VCaP (cell line): ENCODE results near the gene HNRNPA3.

Experiments
- H3K27ac ChIP-seq: fragments of 450-650 bp; 2 replicates; pipeline ENCODE4 v1.5.1; 2017
- TF ChIP-seq, protein P1 (sequence below): fragments of 450-650 bp; conservative IDR thresholded peaks from 2 replicates; pipeline ENCODE4 v1.5.1; 2017; ENCODE audit warnings: mild to moderate bottlenecking, moderate library complexity

Gene HNRNPA3

DNA sequence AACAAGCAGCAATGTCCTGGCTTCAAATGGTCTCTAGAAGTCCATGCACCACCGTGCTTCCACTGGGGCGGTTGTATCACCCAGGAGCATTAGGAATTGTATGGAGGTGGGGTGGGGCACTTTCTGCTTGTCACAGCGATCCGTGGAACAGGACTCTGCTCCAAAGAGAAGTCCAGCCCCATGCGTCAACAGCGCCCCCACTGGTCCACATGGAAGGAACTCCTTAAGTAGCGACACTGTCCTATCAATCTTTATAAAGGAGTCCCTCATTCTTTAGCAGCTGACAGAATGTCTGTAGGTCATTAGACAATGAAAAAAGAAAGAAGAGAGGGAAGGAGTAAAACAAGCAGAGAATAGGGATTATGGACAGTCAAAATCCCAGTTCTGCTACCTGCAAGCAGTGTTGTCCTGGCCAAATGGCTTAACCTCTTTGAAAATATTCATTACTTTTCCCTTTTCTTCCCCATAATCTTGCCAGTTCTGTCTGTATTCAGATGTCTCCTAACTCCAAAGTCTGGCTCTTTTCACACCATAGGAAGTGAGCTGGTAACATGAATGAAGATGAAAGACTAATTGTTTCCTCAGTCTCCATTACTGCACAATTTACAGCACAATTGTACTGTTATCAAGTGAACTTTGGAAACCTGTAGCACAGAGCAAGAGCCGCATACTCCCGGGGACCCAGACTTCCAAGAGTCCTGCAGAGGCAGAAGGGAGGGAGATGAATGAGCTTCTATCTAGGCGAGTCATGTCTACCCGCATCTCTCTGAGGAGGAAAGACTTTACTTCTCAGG is 42.0 kb downstream of the HNRNPA3 start:
- H3K27ac ChIP-seq: no peak overlapping the region

DNA sequence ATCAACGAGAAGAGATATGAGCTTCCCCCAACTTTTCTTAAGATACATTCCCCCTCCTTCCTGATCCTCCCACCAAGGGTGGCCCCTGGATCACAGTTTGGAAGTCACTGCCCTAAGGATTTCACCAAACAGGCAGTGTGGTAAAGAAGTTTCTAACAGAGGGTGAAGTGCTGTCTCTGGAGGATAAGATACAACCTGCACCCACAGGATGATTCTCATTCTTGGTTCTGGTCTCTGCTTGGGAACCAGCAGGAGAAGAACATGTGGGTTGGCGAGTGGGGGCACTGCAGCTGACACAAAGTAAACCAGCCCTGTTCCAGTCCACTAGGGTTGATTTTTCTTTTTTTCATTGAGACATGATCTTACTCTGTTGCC is 42.6 kb downstream of the HNRNPA3 start:
- TF ChIP-seq, protein P1, sequence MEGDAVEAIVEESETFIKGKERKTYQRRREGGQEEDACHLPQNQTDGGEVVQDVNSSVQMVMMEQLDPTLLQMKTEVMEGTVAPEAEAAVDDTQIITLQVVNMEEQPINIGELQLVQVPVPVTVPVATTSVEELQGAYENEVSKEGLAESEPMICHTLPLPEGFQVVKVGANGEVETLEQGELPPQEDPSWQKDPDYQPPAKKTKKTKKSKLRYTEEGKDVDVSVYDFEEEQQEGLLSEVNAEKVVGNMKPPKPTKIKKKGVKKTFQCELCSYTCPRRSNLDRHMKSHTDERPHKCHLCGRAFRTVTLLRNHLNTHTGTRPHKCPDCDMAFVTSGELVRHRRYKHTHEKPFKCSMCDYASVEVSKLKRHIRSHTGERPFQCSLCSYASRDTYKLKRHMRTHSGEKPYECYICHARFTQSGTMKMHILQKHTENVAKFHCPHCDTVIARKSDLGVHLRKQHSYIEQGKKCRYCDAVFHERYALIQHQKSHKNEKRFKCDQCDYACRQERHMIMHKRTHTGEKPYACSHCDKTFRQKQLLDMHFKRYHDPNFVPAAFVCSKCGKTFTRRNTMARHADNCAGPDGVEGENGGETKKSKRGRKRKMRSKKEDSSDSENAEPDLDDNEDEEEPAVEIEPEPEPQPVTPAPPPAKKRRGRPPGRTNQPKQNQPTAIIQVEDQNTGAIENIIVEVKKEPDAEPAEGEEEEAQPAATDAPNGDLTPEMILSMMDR: no peak
- H3K27ac ChIP-seq: no peak overlapping the region

More for the DNA sequence above, 42.0 kb downstream of the HNRNPA3 start:
- TF ChIP-seq, protein P1: peak; percentile 33

DNA sequence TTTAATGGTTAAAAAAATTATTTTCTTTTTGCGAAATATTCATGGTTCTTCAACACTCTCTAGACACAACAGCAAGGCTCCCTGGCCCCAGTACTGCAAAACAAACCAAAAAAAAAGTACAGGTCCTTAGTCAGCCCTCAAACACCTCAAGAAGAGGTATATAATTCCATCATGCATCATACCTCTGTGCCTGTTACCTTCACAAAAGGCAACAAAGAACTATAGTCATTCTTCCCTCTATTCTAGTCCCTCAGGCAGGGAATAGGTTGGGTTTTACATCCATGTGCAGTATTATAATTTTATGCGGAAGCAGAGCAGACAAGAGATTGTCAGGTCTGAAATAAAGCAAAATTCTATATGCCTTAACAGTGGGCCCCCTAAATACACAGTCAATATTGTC is 43.4 kb downstream of the HNRNPA3 start:
- TF ChIP-seq, protein P1: no peak
- H3K27ac ChIP-seq: no peak overlapping the region

DNA sequence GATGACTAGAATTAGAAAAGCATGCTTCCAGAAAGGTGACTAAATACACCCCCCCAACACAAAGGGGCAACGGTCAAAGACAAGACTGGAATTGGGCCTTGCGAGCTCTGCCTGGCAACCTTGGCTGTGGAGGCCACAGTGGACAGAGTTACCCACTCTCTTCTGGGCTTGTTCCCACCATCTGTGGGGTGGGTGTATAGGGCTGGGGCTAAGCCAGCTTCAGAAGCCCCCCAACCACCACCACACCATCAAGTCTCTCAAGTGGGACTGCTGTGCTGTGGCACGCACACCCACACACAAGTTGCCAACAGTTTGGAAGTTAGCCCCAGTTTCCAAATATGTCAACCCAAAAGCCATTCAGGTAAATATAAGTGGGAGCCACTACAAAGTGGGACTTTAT is 44.1 kb downstream of the HNRNPA3 start:
- no peak overlapping the region for H3K27ac ChIP-seq
- TF ChIP-seq, protein P1: no peak

DNA sequence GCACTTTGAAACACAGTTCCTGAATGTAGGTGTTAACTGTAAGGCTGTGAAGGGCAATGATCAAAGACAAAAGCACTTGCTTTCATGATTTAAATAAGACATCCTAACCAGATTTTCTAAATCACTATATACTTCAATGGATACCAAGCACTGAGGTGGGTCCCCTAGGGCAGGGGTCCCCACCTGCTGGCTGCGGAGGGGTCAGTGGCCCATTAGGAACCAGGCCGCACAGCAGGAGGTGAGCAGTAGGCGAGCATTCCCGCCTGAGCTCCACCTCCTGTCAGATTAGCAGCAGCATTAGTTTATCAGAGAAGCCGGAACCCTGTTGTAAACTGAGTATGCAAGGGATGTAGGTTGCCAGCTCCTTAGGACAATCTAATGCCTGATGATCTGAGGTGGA is 44.9 kb downstream of the HNRNPA3 start:
- TF ChIP-seq, protein P1: no peak
- H3K27ac ChIP-seq: no peak overlapping the region

DNA sequence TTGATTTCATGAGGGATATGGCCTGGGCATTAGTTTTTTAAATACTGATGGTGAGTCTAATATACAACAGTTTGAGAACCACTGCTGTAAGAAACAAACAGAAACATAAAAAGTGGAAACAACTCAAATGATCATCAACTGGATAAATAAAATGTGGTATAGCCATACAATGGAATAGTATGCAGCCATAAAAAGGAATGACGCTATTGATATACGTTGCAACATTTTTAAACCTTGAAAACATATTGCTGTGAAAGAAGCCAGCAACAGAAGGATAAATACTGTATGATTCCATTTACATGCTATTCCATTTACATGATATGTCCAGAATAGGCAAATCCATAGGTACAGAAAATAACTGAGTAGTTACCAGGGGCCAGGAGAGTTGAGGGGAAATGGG is 45.5 kb downstream of the HNRNPA3 start:
- no peak overlapping the region for H3K27ac ChIP-seq
- TF ChIP-seq, protein P1: no peak

DNA sequence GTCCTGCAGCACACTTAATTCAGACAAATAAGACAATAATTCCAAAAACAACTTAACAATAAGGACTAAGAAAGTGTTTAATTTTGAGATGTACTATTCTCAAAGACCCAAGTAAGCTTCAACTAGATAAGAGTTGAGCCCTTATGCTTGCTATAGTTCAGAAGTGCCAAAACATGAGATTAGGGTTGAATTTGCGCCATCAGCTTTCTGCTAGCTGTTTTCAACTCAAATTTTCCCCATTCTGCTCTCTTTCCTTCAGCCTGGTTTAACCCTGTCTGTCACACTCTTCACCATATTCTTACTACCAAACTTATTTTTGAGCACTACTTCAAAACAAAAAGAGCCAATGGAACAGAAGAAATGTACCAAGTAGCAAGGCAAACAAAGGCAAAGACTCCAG is 47.8 kb downstream of the HNRNPA3 start:
- H3K27ac ChIP-seq: no peak overlapping the region
- TF ChIP-seq, protein P1: no peak
